MM.1S (cell line): ENCODE measurements around the gene CLRN3.

Experiments
- DNase-seq: peaks from one replicate; pipeline ENCODE4 v3.0.0-alpha.2; 2015
- H2AFZ ChIP-seq: fragments of 300-600 bp; sonication (generic); 2 replicates; pipeline ENCODE4 v1.6.0; 2016; ENCODE audit warnings: antibody characterized with exemption, low read length
- H3F3A ChIP-seq: fragments of 300-600 bp; sonication (generic); 2 replicates; pipeline ENCODE4 v1.6.1; 2016; ENCODE audit warnings: mild to moderate bottlenecking, antibody characterized with exemption, low read length, moderate library complexity, mixed read lengths; ENCODE audit not compliant: insufficient read depth
- H3K27ac ChIP-seq: fragments of 300-600 bp; sonication (generic); 2 replicates; pipeline ENCODE4 v1.5.1; 2016; ENCODE audit warnings: mild to moderate bottlenecking, low read length
- H3K27me3 ChIP-seq: fragments of 300-600 bp; sonication (generic); replicated peaks from 2 replicates; pipeline ENCODE4 v1.6.0; 2016; ENCODE audit warnings: low read length; ENCODE audit not compliant: insufficient read depth
- H3K36me3 ChIP-seq: fragments of 300-600 bp; sonication (generic); replicated peaks from 2 replicates; pipeline ENCODE4 v1.6.1; 2016; ENCODE audit warnings: mild to moderate bottlenecking, low read length, mixed read lengths; ENCODE audit not compliant: insufficient read depth
- H3K4me1 ChIP-seq: fragments of 300-600 bp; sonication (generic); 2 replicates; pipeline ENCODE4 v1.6.1; 2016; ENCODE audit warnings: low read length, mixed read lengths
- H3K4me2 ChIP-seq: fragments of 300-600 bp; sonication (generic); 2 replicates; pipeline ENCODE4 v1.6.0; 2016; ENCODE audit warnings: low read depth, low read length
- H3K4me3 ChIP-seq: fragments of 300-600 bp; sonication (generic); 2 replicates; pipeline ENCODE4 v1.5.1; 2016; ENCODE audit warnings: low read length, mixed read lengths
- H3K79me2 ChIP-seq: fragments of 300-600 bp; sonication (generic); 2 replicates; pipeline ENCODE4 v1.6.1; 2016; ENCODE audit warnings: mixed run types, low read length, mixed read lengths
- H3K9ac ChIP-seq: fragments of 300-600 bp; sonication (generic); 2 replicates; pipeline ENCODE4 v1.6.1; 2016; ENCODE audit warnings: low read length, mixed read lengths
- H3K9me2 ChIP-seq: fragments of 300-600 bp; sonication (generic); replicated peaks from 2 replicates; pipeline ENCODE4 v1.6.1; 2016; ENCODE audit warnings: mild to moderate bottlenecking, low read length, mixed read lengths; ENCODE audit not compliant: insufficient read depth
- H3K9me3 ChIP-seq: fragments of 300-600 bp; sonication (generic); replicated peaks from 2 replicates; pipeline ENCODE4 v1.6.1; 2016; ENCODE audit warnings: mild to moderate bottlenecking, low read length, mixed read lengths; ENCODE audit not compliant: insufficient read depth
- H4K20me1 ChIP-seq: fragments of 300-600 bp; sonication (generic); 2 replicates; pipeline ENCODE4 v1.6.1; 2016; ENCODE audit warnings: mild to moderate bottlenecking, low read length, moderate library complexity, mixed read lengths; ENCODE audit not compliant: insufficient read depth
- CTCF ChIP-seq: fragments of 300-600 bp; sonication (generic); IDR thresholded peaks from 2 replicates; pipeline ENCODE4 v1.5.1; 2016; ENCODE audit warnings: antibody characterized with exemption, low read length, mixed read lengths
- EZH2 ChIP-seq: fragments of 300-600 bp; sonication (generic); optimal IDR thresholded peaks from 2 replicates; pipeline ENCODE3; 2017; ENCODE audit warnings: low read depth, mild to moderate bottlenecking, antibody characterized with exemption, low read length, mixed read lengths
- EZH2phosphoT487 ChIP-seq: fragments of 300-600 bp; sonication (generic); IDR thresholded peaks from 2 replicates; pipeline ENCODE4 v1.6.1; 2018; ENCODE audit warnings: antibody characterized with exemption, low read length

CLRN3 gene

GRCh38 chr10:127923646-127924045 is 30.9 kb upstream of the CLRN3 start:
- H3K9me3 ChIP-seq, result no peaks in the 10 kb centered on the region
- H3K9ac ChIP-seq, result no peak overlapping the region
- no peak overlapping the region for H3K4me2 ChIP-seq
- no peaks in the 10 kb centered on the region for H3K27me3 ChIP-seq
- no peaks in the 10 kb centered on the region for H3F3A ChIP-seq
- H3K27ac ChIP-seq, result no peak overlapping the region
- no peak overlapping the region for H2AFZ ChIP-seq
- no peaks in the 10 kb centered on the region for H4K20me1 ChIP-seq
- no peaks in the 10 kb centered on the region for H3K36me3 ChIP-seq
- H3K4me1 ChIP-seq, result no peaks in the 10 kb centered on the region
- DNase-seq, result no peak
- TF ChIP-seq EZH2 (no peak), CTCF (no peak), EZH2phosphoT487 (no peak)
- no peaks in the 10 kb centered on the region for H3K79me2 ChIP-seq
- H3K9me2 ChIP-seq, result no peaks in the 10 kb centered on the region
- H3K4me3 ChIP-seq, result no peak overlapping the region

GRCh38 chr10:127922675-127923366 is 30.1 kb upstream of the CLRN3 start:
- TF ChIP-seq EZH2, result no peak
- no peak for TF ChIP-seq CTCF
- Histone ChIP-seq H3K4me1 (no peaks in the 10 kb centered on the region), H3K9me2 (no peaks in the 10 kb centered on the region), H3K4me3 (no peak overlapping the region), H3K9ac (no peak overlapping the region), H3K79me2 (no peaks in the 10 kb centered on the region), H3K36me3 (no peaks in the 10 kb centered on the region), H4K20me1 (no peaks in the 10 kb centered on the region), H3K27me3 (no peaks in the 10 kb centered on the region), H3F3A (no peaks in the 10 kb centered on the region), H2AFZ (no peak overlapping the region), H3K9me3 (no peaks in the 10 kb centered on the region), H3K27ac (no peak overlapping the region), H3K4me2 (no peak overlapping the region)
- DNase-seq, result no peak

GRCh38 chr10:127922206-127922605 is 29.5 kb upstream of the CLRN3 start:
- no peak overlapping the region for H3K9ac ChIP-seq
- H3K27ac ChIP-seq, result no peak overlapping the region
- DNase-seq, result no peak
- no peak overlapping the region for H2AFZ ChIP-seq
- no peaks in the 10 kb centered on the region for H3K9me2 ChIP-seq
- no peaks in the 10 kb centered on the region for H3K27me3 ChIP-seq
- no peaks in the 10 kb centered on the region for H3K79me2 ChIP-seq
- no peaks in the 10 kb centered on the region for H3K4me1 ChIP-seq
- no peaks in the 10 kb centered on the region for H3F3A ChIP-seq
- no peak overlapping the region for H3K4me2 ChIP-seq
- TF ChIP-seq EZH2 (no peak), CTCF (no peak), EZH2phosphoT487 (no peak)
- H3K4me3 ChIP-seq, result no peak overlapping the region
- no peaks in the 10 kb centered on the region for H3K36me3 ChIP-seq
- H4K20me1 ChIP-seq, result no peaks in the 10 kb centered on the region
- no peaks in the 10 kb centered on the region for H3K9me3 ChIP-seq
